Fibroblast of lung (primary cell): ENCODE data around the gene USP13. TPM values are rescaled to one million over a fixed set of nuclear protein-coding genes. Genes with fewer than 3 reads are reported as not detected.

Experiments
- DNase-seq, 2 donors: peaks; one replicate each; pipeline versions ENCODE4 v3.0.0 to v3.0.0-alpha.2; 2010; ENCODE audit warnings: low read depth in 2 of 2
- H2AFZ ChIP-seq: 2 replicates; pipeline ENCODE4 v1.5.1; 2012; ENCODE audit warnings: low read length, control low read depth, inconsistent platforms
- H3K27ac ChIP-seq: 2 replicates; pipeline ENCODE4 v1.5.1; 2011; ENCODE audit warnings: low read length, control low read depth; ENCODE audit not compliant: insufficient read depth
- H3K27me3 ChIP-seq: 2 replicates; pipeline ENCODE4 v1.5.1; 2011; ENCODE audit warnings: mild to moderate bottlenecking, low read length; ENCODE audit not compliant: control insufficient read depth, insufficient read depth
- H3K36me3 ChIP-seq: 2 replicates; pipeline ENCODE4 v1.5.1; 2011; ENCODE audit warnings: low read length; ENCODE audit not compliant: control insufficient read depth, insufficient read depth
- H3K4me1 ChIP-seq: 2 replicates; pipeline ENCODE4 v1.5.1; 2011; ENCODE audit warnings: low read length; ENCODE audit not compliant: control insufficient read depth, insufficient read depth; ENCODE audit errors: extremely low read depth
- H3K4me2 ChIP-seq: 2 replicates; pipeline ENCODE4 v1.5.1; 2011; ENCODE audit warnings: low read length, control low read depth; ENCODE audit not compliant: insufficient read depth; ENCODE audit errors: extremely low read depth
- H3K4me3 ChIP-seq, 4 experiments: fragments of 200-600 bp in 1 of 4; sonication (generic) in 1 of 4; replicated peaks in 1 of 4; 2 replicates each; pipeline ENCODE4 v1.5.1; 2011 to 2016; ENCODE audit warnings: low read length in 4 of 4, low read depth in 3 of 4, mild to moderate bottlenecking in 3 of 4, control low read depth in 2 of 4, inconsistent platforms in 1 of 4, mixed read lengths in 1 of 4; ENCODE audit not compliant: insufficient read depth in 1 of 4; ENCODE audit errors: control extremely low read depth in 1 of 4
- H3K79me2 ChIP-seq: 2 replicates; pipeline ENCODE4 v1.5.1; 2012; ENCODE audit warnings: mild to moderate bottlenecking, low read length, inconsistent platforms; ENCODE audit not compliant: control insufficient read depth, insufficient read depth
- H3K9ac ChIP-seq: 2 replicates; pipeline ENCODE4 v1.5.1; 2011; ENCODE audit warnings: mild to moderate bottlenecking, low read length, control low read depth; ENCODE audit not compliant: insufficient read depth
- H3K9me3 ChIP-seq: 2 replicates; pipeline ENCODE4 v1.5.1; 2012; ENCODE audit warnings: low read depth, low read length; ENCODE audit not compliant: control insufficient read depth, insufficient read depth
- H4K20me1 ChIP-seq: 2 replicates; pipeline ENCODE4 v1.5.1; 2011; ENCODE audit warnings: low read length; ENCODE audit not compliant: control insufficient read depth, insufficient read depth; ENCODE audit errors: extremely low read depth
- EZH2 ChIP-seq: IDR thresholded peaks from 2 replicates; pipeline ENCODE4 v1.5.1; 2012; ENCODE audit warnings: low read length, control low read depth, mild to moderate bottlenecking; ENCODE audit errors: missing control alignments
- polyA plus RNA-seq, 2 donors: library from polyadenylated mRNA; depleted of rRNA in 1 of 2; stranded (reverse) in 1 of 2; unstranded in 1 of 2; fragments of >200 nt; gene quantifications; 2 replicates each; pipeline ENCODE4 v1.2.1, GENCODE V29; 2011 to 2012; ENCODE audit warnings: missing spikeins in 1 of 2
- total RNA-seq: library from RNA; depleted of rRNA; stranded (reverse); fragments of >200 nt; gene quantifications from 2 replicates; pipeline ENCODE4 v1.2.1, GENCODE V29; 2014
- TF ChIP-seq, protein P1 (sequence below), 2 donors: IDR thresholded peaks in 1 of 2; conservative IDR thresholded peaks in 1 of 2; 1 replicate in 1 of 2; 2 replicates in 1 of 2; pipeline ENCODE4 v1.5.1; 2011 to 2012; ENCODE audit warnings: low read length in 2 of 2, control low read depth in 1 of 2, inconsistent platforms in 1 of 2, low read depth in 1 of 2, mild to moderate bottlenecking in 1 of 2

The USP13 gene
- total and polyA plus RNA-seq, 2 donors (not counting 1 experiment from before 2014, with no cell fraction given) = 11.7 to 15.7 TPM

DNA sequence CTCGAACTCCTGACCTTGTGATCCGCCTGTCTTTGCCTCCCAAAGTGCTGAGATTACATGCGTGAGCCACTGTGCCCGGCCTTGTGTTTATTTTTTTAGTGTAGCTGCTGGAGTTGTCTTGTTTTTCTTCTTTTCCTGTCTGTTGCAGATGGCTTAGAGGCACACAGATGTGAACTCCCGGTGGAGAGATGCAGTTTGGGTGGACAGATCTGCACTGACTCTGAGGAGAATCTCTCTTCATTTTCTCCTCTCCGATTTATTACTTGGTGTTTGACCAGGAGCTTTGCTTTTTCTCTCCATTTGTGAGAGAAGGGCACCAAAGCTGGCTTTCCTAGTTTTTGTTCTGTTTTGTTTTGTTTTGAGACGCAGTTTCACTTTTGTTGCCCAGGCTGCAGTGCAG, 62.7 kb downstream of the USP13 start:
- DNase-seq = peak in 1 of 2 donors; percentile 15
- TF ChIP-seq, protein P1, sequence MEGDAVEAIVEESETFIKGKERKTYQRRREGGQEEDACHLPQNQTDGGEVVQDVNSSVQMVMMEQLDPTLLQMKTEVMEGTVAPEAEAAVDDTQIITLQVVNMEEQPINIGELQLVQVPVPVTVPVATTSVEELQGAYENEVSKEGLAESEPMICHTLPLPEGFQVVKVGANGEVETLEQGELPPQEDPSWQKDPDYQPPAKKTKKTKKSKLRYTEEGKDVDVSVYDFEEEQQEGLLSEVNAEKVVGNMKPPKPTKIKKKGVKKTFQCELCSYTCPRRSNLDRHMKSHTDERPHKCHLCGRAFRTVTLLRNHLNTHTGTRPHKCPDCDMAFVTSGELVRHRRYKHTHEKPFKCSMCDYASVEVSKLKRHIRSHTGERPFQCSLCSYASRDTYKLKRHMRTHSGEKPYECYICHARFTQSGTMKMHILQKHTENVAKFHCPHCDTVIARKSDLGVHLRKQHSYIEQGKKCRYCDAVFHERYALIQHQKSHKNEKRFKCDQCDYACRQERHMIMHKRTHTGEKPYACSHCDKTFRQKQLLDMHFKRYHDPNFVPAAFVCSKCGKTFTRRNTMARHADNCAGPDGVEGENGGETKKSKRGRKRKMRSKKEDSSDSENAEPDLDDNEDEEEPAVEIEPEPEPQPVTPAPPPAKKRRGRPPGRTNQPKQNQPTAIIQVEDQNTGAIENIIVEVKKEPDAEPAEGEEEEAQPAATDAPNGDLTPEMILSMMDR (conservative IDR thresholded peaks at IDR 0.05 in 1 of 2, IDR thresholded peaks at IDR 0.05 in 1 of 2; ENCODE audit: low read depth in 1 of 2, low read length in 2 of 2) = no peak
- no peak for TF ChIP-seq EZH2
- Histone ChIP-seq H3K9ac (no peak overlapping the region), H3K79me2 (peaks cover 8% of the 10 kb centered on the region), H3K27ac (peak overlapping the region; percentile 84), H2AFZ (no peak overlapping the region), H3K4me3 (no peak overlapping the region), H3K4me2 (peak overlapping the region; percentile 25), H3K4me1 (peaks cover 16% of the 10 kb centered on the region), H3K36me3 (no peaks in the 10 kb centered on the region), H4K20me1 (no peaks in the 10 kb centered on the region), H3K27me3 (no peaks in the 10 kb centered on the region), H3K9me3 (no peaks in the 10 kb centered on the region)

DNA sequence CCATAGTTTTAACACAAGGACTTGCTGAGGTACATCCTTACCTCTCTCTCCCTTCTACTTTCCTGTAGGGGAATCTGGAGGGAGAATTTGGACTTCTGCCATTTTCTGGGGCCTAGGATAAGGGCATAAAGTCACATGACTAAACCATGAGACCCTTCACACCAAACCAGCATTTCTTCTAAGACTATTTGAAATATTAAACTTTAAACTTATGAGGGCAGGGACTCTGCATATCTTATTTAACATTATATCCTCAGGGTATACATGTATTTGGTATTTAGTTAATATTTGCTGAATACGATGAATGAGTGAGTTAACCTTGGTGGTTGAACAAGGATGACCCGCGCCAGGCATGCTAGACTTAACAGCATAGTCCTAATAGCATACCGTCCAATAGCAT, 63.4 kb downstream of the USP13 start:
- peaks cover 8% of the 10 kb centered on the region for H3K79me2 ChIP-seq
- H2AFZ ChIP-seq = no peak overlapping the region
- peak overlapping the region; percentile 84 for H3K27ac ChIP-seq
- peak overlapping the region; percentile 26 for H3K4me2 ChIP-seq
- no peaks in the 10 kb centered on the region for H4K20me1 ChIP-seq
- no peak for DNase-seq
- no peaks in the 10 kb centered on the region for H3K9me3 ChIP-seq
- H3K4me3 ChIP-seq = no peak overlapping the region
- peaks cover 16% of the 10 kb centered on the region for H3K4me1 ChIP-seq
- no peak overlapping the region for H3K9ac ChIP-seq
- H3K36me3 ChIP-seq = peaks cover under 1% of the 10 kb centered on the region
- no peak for TF ChIP-seq EZH2
- TF ChIP-seq, protein P1 (conservative IDR thresholded peaks at IDR 0.05 in 1 of 2, IDR thresholded peaks at IDR 0.05 in 1 of 2; ENCODE audit: low read depth in 1 of 2, low read length in 2 of 2) = no peak
- H3K27me3 ChIP-seq = no peaks in the 10 kb centered on the region

DNA sequence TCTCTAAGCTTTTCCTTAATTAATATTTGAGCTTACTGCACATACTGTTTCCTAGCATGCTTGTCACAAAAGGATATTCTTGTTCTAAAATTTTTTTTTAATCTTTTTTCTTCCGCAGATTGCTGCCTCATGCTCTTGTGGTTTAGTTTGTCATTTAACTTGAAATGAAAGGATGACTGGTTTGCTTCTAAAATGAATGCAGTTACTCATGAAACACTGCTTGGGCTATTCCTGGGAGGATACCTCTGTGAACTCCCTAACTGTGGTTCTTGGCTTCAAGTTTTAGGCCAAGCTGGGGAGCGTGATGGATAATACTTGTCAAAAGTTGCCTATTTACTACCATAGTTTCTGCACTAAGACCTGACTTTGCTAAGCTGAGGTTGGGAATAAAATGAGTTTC, 64.0 kb downstream of the USP13 start:
- no peak overlapping the region for H3K4me3 ChIP-seq
- peak overlapping the region; percentile 28 for H3K4me2 ChIP-seq
- H3K9ac ChIP-seq = no peak overlapping the region
- H3K27me3 ChIP-seq = no peaks in the 10 kb centered on the region
- H2AFZ ChIP-seq = no peak overlapping the region
- H3K9me3 ChIP-seq = no peaks in the 10 kb centered on the region
- TF ChIP-seq, protein P1 (conservative IDR thresholded peaks at IDR 0.05 in 1 of 2, IDR thresholded peaks at IDR 0.05 in 1 of 2; ENCODE audit: low read depth in 1 of 2, low read length in 2 of 2) = no peak
- no peak for TF ChIP-seq EZH2
- peak; percentile 84 to 97 for DNase-seq
- H4K20me1 ChIP-seq = no peaks in the 10 kb centered on the region
- peaks cover 7% of the 10 kb centered on the region for H3K79me2 ChIP-seq
- peak overlapping the region; percentile 84 for H3K27ac ChIP-seq
- peaks cover 16% of the 10 kb centered on the region for H3K4me1 ChIP-seq
- peaks cover 5% of the 10 kb centered on the region for H3K36me3 ChIP-seq
